Measurements from ENCODE around the gene IL36A. TPM values are rescaled to one million over a fixed set of nuclear protein-coding genes. Genes with fewer than 3 reads are reported as not detected.

Gene IL36A
- total RNA-seq, 1 experiment from 2014 or later: not detected

DNA sequence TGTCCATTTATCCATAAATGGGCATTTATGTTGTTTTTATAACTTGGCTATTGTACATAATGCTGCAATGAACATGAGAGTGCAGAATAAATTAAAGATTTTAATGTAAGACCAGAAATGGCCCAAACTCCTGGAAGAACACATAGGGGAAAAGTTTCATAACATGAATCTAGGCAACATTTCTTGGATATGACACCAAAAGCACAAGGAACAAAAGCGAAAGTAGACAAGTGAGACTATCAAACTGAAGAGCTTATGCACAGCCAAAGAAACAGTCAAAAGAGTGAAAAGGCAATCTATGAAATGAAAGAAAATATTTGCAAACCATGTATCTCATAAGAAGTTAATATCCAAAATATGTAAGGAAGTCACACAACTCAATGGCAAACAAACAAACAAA, 5.8 kb downstream of the IL36A start:
- H3K9ac ChIP-seq (ENCODE audit: extremely low read depth, insufficient read length, low read length): no peak overlapping the region
- H3K14ac ChIP-seq (ENCODE audit: insufficient read depth, low read length): no peak overlapping the region
- H2BK5ac ChIP-seq (ENCODE audit: insufficient read length, low read length): no peak overlapping the region
- H3T11ph ChIP-seq (ENCODE audit: low read length): no peak overlapping the region
- DNase-seq: no peak
- no peak overlapping the region for H3K56ac ChIP-seq (ENCODE audit: insufficient read length, low read depth, low read length)
- no peak overlapping the region for H3K4me3 Mint-ChIP-seq
- no peak overlapping the region for H3K18ac ChIP-seq (ENCODE audit: insufficient read length, low read depth, low read length)
- H3K23ac ChIP-seq (ENCODE audit: insufficient read length, low read depth, low read length): no peak overlapping the region
- H3K4ac ChIP-seq (ENCODE audit: low read depth, low read length): no peak overlapping the region
- H2AFZ ChIP-seq (ENCODE audit: low read length): no peak overlapping the region
- peaks cover 27% of the 10 kb centered on the region for H3K27me3 Mint-ChIP-seq (ENCODE audit: low read depth)
- no CpG with 5 or more reads among the region's 1 CpG for WGBS (ENCODE audit: extremely low coverage, insufficient read length, low lambda C conversion rate)
- TF ChIP-seq, protein P1, sequence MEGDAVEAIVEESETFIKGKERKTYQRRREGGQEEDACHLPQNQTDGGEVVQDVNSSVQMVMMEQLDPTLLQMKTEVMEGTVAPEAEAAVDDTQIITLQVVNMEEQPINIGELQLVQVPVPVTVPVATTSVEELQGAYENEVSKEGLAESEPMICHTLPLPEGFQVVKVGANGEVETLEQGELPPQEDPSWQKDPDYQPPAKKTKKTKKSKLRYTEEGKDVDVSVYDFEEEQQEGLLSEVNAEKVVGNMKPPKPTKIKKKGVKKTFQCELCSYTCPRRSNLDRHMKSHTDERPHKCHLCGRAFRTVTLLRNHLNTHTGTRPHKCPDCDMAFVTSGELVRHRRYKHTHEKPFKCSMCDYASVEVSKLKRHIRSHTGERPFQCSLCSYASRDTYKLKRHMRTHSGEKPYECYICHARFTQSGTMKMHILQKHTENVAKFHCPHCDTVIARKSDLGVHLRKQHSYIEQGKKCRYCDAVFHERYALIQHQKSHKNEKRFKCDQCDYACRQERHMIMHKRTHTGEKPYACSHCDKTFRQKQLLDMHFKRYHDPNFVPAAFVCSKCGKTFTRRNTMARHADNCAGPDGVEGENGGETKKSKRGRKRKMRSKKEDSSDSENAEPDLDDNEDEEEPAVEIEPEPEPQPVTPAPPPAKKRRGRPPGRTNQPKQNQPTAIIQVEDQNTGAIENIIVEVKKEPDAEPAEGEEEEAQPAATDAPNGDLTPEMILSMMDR (conservative IDR thresholded peaks at IDR 0.05): no peak
- no peaks in the 10 kb centered on the region for H3K36me3 Mint-ChIP-seq (ENCODE audit: insufficient read depth in 1 of 3, low read depth in 3 of 3)
- H3K79me2 ChIP-seq (ENCODE audit: insufficient read depth, low read length): no peaks in the 10 kb centered on the region
- H2AK5ac ChIP-seq (ENCODE audit: insufficient read length, low read length): no peak overlapping the region
- no peak overlapping the region for H3K27ac ChIP-seq (ENCODE audit: insufficient read length, low read depth, low read length)
- no peak overlapping the region for H3K4me2 ChIP-seq (ENCODE audit: insufficient read depth, insufficient read length, low read length)
- no peak overlapping the region for H2BK15ac ChIP-seq (ENCODE audit: low read depth, low read length)
- no peaks in the 10 kb centered on the region for H3K79me1 ChIP-seq (ENCODE audit: insufficient read depth, low read depth, low read length, poor library complexity, severe bottlenecking)
- no peak overlapping the region for H3K27ac Mint-ChIP-seq
- no peak overlapping the region for H2BK12ac ChIP-seq (ENCODE audit: insufficient read length, low read depth, low read length)
- peaks cover 7 to 53% of the 10 kb centered on the region in 2 experiments for H3K9me3 Mint-ChIP-seq
- H4K91ac ChIP-seq (ENCODE audit: insufficient read length, low read depth, low read length): no peak overlapping the region
- H3K9me3 ChIP-seq (ENCODE audit: control insufficient read depth, low read depth, low read length): no peaks in the 10 kb centered on the region
- no peaks in the 10 kb centered on the region for H3K23me2 ChIP-seq (ENCODE audit: insufficient read length, low read depth, low read length, poor library complexity, severe bottlenecking)
- no peak overlapping the region for H4K8ac ChIP-seq (replicated peaks; ENCODE audit: insufficient read length, low read depth, low read length)
- no peak overlapping the region for H4K5ac ChIP-seq (ENCODE audit: insufficient read length, low read depth, low read length)
- H2BK120ac ChIP-seq (ENCODE audit: low read depth, low read length, poor library complexity, severe bottlenecking): no peak overlapping the region
- no peaks in the 10 kb centered on the region for H3K4me1 Mint-ChIP-seq
- no peak overlapping the region for H2BK20ac ChIP-seq (ENCODE audit: low read depth, low read length, poor library complexity, severe bottlenecking)
- H3K27me3 ChIP-seq (ENCODE audit: insufficient read depth, low read length): no peaks in the 10 kb centered on the region
- H4K20me1 ChIP-seq (ENCODE audit: control insufficient read depth, insufficient read depth, insufficient read length): no peaks in the 10 kb centered on the region
- H3K4me1 ChIP-seq (ENCODE audit: insufficient read depth, low read length): no peaks in the 10 kb centered on the region
